Measurements from ENCODE around the gene SART3. TPM values are rescaled to one million over a fixed set of nuclear protein-coding genes. Genes with fewer than 3 reads are reported as not detected.

Gene SART3
- total RNA-seq, 1 experiment from 2014 or later, result 70.4 TPM

GRCh38 chr12:108526482-108527165 lies 34.3 kb downstream of the SART3 start:
- DNase-seq (ENCODE audit: extremely low read depth, low read depth), result no peak

- no peak for DNase-seq (ENCODE audit: extremely low read depth, low read depth)
Observed at GRCh38 chr12:108525681-108526080, 35.3 kb downstream of the SART3 start.

GRCh38 chr12:108523365-108523764 lies 37.6 kb downstream of the SART3 start:
- DNase-seq (ENCODE audit: extremely low read depth, low read depth), result no peak

- DNase-seq (ENCODE audit: extremely low read depth, low read depth), result no peak
Observed at GRCh38 chr12:108519558-108519957, 41.4 kb downstream of the SART3 start.

GRCh38 chr12:108518716-108519496 lies 42.1 kb downstream of the SART3 start:
- no peak for DNase-seq (ENCODE audit: extremely low read depth, low read depth)

GRCh38 chr12:108518101-108518715 lies 42.8 kb downstream of the SART3 start:
- no peak for DNase-seq (ENCODE audit: extremely low read depth, low read depth)

- no peak for DNase-seq (ENCODE audit: extremely low read depth, low read depth)
Observed at GRCh38 chr12:108517288-108518100, 43.5 kb downstream of the SART3 start.

GRCh38 chr12:108516511-108517275 lies 44.3 kb downstream of the SART3 start:
- no peak for DNase-seq (ENCODE audit: extremely low read depth, low read depth)

- DNase-seq (ENCODE audit: extremely low read depth, low read depth), result no peak
Observed at GRCh38 chr12:108515916-108516315, 45.1 kb downstream of the SART3 start.

- peak; percentile 99 for DNase-seq (ENCODE audit: extremely low read depth, low read depth)
Observed at GRCh38 chr12:108514973-108515814, 45.8 kb downstream of the SART3 start, which contains the start of gene FICD. TSS of gene FICD (plus strand) at chr12:108515277. CDS start at chr12:108516973, 1,696 bp downstream.

GRCh38 chr12:108514468-108514972 lies 46.5 kb downstream of the SART3 start:
- no peak for DNase-seq (ENCODE audit: extremely low read depth, low read depth)

- DNase-seq (ENCODE audit: extremely low read depth, low read depth), result peak; percentile 67
Observed at GRCh38 chr12:108511633-108512540, 49.1 kb downstream of the SART3 start.

GRCh38 chr12:108510836-108511235 lies 50.1 kb downstream of the SART3 start:
- no peak for DNase-seq (ENCODE audit: extremely low read depth, low read depth)

GRCh38 chr12:108509806-108510205 lies 51.2 kb downstream of the SART3 start:
- no peak for DNase-seq (ENCODE audit: extremely low read depth, low read depth)

- no peak for DNase-seq (ENCODE audit: extremely low read depth, low read depth)
Observed at GRCh38 chr12:108507971-108508642, 52.9 kb downstream of the SART3 start.

GRCh38 chr12:108505129-108505528 lies 55.8 kb downstream of the SART3 start:
- DNase-seq (ENCODE audit: extremely low read depth, low read depth), result no peak

- DNase-seq (ENCODE audit: extremely low read depth, low read depth), result no peak
Observed at GRCh38 chr12:108502922-108503321, 58.1 kb downstream of the SART3 start.

Measured in NCI-H460 (cell line).